Dedifferentiated amniotic fluid mesenchymal stem cell (primary cell): ENCODE data around the gene LYAR.
"Not testable (repeated sequence)": the region's sequence is repeated elsewhere in the genome, so short reads cannot be mapped to it uniquely, and the experiment has no call there.

Experiments
- DNase-seq: peaks from one replicate; pipeline ENCODE4 v3.0.0-alpha.2; 2016; ENCODE audit errors: extremely low spot score

Gene LYAR

DNA sequence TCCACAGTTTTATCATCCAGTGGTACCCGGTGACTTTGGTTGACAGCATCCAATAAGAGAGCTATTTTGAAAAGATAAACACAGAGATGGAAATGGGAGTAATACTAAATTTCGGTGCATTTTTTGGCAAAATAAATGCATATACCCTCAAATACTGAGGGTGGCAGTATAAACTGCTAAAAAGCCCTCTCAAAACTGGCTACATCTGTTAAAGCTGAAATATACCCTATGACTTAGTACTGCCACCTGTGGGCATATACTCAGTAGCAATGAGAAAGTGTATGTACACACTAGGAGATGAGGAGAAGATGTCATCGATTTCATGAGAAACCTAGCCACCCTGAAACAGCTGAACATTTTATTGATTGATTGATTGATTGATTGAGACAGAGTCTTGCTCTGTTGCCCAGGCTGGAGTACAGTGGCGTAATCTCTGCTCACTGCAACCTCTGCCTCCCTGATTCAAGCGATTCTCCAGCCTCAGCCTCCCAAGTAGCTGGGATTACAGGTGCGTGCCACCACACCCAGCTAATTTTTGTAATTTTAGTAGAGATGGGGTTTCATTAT lies 29.7 kb downstream of the LYAR start:
- peak; percentile 59 for DNase-seq

DNA sequence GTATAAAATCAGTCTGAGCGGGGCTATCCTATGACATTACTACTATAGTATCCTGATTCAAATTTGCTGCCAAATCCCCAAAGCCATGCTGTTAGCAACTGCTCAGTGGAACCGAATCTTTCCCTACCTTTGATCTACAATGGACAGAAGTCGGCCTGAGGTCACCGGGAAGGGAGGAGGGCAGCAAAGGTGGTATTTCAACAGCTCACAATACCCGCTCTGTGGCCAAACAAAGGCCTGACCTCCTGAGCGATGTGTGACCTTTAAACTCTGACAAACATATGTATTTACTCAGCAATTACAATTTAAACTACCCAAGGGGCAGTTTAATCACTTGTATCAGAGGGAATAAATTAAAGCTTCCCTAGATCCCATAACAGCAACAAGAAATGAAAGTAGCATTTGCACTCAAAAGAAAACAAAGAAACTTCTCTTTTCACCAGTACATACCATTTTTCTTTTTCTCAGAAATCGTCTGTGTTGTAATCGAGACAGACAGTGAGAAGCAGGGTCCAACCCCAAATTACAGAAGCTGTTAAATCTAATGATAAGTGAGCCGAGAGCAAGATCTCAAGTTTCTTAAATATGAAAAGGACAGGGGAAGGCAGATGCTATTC lies 30.4 kb downstream of the LYAR start:
- no peak for DNase-seq

DNA sequence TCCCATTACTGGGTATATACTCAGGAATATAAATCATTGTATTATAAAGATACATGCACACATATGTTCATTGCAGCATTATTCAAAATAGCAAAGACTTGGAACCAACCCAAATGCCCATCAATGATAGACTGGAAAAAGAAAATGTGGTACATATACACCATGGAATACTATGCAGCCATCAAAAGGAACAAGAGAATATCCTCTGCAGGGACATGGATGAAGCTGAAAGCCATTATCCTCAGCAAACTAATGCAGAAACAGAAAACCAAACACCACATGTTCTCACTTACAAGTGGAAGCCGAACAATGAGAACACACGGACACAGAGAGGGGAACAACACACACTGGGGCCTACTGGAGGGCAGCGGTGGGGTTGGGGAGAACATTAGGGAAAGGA lies 32.2 kb downstream of the LYAR start:
- DNase-seq: not testable (repeated sequence)

- DNase-seq: no peak
Measured at GRCh38 chr4:4256799-4257198, 33.2 kb downstream of the LYAR start.

DNA sequence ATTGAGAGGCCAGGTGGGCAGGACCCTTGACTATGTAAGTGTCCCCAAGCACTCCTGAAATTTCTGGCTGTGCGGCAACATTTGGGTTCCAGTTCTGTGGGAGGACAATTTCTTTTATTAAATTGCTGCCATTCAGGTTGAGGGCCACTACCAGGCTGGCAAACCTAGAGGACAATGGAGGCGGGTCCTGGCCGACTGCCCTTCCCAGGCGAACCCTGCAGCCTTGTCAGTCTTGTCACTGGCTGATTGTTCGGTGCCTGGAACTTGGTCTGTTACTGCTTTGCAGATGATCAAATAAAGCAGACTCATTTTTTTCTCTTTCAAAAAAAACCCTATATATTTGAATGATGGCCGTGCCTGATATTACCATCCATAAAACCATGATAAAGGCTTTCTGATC lies 35.3 kb downstream of the LYAR start:
- no peak for DNase-seq

DNA sequence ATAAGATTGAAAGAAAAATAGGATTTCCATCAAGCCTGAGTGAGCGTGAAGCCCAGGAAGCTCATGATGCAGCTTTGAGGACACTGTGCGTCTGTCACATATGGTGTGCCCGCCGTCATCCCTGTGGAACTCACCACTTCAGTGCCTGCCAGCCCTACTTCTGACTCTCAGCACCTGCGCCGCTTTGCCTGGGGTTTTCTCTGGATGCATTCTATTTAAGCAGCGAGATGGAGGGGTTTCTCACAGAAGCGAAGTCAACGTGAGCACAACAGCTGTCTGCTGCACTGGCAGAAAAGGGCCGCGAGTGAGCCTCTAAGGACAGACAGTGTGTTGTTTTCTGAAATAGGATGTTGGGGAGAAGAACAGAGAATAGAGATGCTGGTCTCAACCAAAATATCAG lies 35.8 kb downstream of the LYAR start:
- DNase-seq: no peak

GRCh38 chr4:4249866-4250265 lies 40.1 kb downstream of the LYAR start:
- DNase-seq: no peak

GRCh38 chr4:4249342-4249741 lies 40.6 kb downstream of the LYAR start:
- not testable (repeated sequence) for DNase-seq

DNA sequence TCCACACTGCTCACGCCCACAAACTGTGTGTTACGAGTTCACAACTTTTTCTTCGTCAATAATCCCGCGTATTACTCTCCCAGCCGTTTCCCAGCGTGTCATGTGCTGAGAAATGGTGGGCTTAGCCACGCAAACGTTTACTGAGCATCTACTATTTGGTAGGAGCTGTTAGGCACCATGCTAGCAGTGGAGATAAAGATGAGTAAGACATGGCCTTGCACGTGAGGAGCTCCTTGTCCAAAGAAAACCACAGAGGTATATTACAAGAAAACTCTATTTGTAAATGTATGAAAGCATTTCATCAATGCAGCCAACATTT lies 41.1 kb downstream of the LYAR start:
- no peak for DNase-seq

DNA sequence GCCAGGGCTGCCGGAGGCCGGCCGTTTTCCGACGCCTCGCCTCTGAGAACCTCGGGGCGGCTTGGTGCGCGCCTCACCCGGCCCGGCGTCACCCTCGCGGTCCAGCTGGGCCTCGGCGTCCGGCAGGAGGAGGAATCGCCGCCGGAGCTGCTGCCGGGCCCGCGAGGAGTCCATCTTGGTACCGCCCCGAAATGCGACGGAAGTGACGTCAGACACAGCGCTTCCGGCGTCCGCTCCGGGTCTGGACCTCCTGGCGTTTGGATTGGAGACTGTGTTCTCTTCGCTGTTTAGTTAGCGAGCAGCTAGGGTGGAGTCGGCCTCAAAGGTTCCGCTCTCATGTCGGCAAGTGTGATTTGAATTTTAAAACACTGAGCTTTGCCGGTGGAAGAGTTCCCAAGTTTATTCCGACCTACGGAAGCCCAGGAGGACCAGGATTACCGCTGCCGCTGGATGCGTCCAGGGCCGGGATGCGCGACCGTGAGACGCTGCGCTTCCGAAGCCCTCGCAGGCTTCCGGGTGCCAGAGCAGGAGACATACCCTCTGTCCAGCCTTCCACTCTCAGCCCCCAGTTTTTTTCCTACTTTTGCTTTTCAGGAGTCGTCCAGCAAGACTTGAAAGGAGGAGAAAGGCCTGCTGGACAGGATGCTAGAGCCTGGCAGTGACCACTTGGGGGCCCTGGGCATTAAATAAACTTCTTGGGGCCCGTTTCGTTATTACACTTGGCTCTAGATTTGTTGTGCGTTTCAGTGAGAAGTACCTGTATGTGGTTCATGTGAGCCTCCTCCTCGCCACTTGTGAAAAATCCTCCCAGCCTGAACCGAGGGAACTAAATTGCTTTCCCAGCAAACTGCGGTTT lies 41.7 kb downstream of the LYAR start, which contains the start of gene TMEM128:
TMEM128 (minus strand) TSS at position 195 of the 856 bp plus-strand sequence; CDS start at position 174, 21 bp downstream.
- DNase-seq: peak; percentile 96

GRCh38 chr4:4247696-4248028 lies 42.3 kb downstream of the LYAR start:
- DNase-seq: no peak

- DNase-seq: no peak
Measured at GRCh38 chr4:4245172-4245571, 44.8 kb downstream of the LYAR start.

- DNase-seq: not testable (repeated sequence)
Measured at GRCh38 chr4:4239551-4239950, 50.4 kb downstream of the LYAR start.

DNA sequence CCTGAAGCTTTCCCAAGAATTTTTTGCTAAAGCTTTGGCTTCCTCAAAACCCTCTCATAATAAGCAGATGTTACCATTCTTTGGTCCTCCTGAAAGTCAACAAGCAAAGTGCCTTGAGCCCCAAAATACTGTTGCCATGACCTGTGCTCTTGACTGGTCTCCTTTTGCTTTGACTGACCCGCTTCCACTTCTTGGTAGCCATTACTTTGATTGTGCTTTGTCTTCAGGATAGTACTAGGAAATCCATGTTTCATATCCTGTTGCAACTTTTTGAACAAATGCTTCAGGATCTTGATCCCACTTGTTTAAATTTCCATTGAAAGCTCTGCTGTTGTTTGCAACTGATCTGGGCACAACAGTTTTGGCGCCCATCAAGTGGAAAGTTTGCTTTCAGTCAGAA lies 56.3 kb downstream of the LYAR start:
- no peak for DNase-seq

- DNase-seq: no peak
Measured at GRCh38 chr4:4228356-4228668, 61.6 kb downstream of the LYAR start.

DNA sequence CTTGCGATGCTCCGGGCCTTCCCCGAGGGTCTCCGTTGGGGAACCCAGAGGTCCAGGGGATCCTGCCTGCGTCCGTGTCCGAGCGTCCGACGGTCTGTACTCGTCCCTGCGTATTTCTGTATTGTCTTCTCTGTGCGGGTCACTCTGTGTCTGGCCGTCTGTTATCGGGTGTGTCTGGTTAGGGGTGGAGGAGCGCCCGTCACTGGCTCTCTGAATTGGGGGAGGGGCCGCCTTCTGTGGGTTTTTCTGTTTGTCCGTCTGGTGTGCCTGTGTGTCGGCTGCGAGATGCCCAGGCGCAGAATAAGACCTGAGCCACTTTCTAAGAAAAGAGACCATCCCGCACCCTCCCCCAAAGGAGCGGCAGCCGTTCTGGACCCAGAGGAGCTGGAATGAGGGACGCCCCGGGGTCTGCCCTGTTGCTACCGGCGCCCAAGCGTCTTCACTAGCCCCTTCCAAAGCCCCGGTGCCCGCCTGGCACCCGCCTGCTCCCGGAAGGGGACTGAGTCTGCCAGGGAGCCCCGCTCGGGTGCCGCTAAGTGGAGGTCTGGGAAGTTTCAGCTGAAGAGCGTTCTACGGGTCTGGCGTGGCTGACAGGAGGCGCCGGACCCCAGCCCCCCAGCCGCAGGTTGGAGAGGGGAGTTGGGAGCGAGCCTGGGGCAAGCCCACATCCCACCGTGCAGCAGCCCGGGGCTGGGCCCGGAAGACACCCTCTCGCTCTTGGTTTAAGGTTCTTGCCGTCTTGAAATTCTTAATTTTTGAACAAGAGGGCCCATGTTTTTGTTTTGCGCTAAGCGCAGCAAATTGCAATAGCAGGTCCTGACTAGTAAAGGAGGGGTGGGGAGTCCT lies 62.2 kb downstream of the LYAR start:
- DNase-seq: no peak

- DNase-seq: no peak
Measured at GRCh38 chr4:4226606-4227438, 63.1 kb downstream of the LYAR start, which contains the start of gene OTOP1. TSS of gene OTOP1 (minus strand) at chr4:4226929. CDS start at chr4:4226864, 65 bp downstream.

DNA sequence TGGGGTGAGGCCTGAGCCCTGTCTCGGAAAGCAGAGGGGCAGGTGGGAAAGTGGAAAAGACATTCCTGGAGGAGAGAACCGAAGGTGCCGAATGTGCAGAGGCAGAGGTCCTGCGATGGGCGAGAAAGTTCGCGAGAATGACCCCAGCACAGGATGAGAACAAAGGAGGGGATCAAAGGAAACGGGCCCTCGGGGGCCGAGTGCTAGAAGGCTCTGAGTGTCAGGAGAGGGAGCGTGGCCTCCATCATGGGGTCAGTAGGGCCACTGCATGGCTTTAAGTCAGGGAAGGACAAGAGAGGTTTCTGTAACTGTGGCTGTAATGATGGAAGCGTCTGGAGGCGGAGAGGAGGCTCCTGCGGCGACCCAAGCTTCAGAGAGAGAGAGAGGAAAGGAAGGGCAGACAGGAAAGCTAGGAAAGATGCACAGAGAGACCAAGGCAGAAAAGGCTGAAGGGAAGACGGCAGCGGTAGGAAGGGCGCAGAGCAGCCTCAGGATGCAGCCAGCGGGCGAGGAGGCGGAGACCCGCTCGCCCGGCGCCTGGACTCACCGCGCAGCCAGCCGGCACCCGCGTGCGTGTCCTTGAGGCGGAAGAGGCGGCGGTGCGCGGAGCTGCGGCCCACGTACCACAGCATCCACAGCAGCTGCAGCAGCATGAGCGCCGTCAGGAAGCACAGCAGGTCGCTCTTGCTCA lies 63.9 kb downstream of the LYAR start:
- DNase-seq: no peak
